ENCODE data around the gene HMGB3. TPM values are rescaled to one million over a fixed set of nuclear protein-coding genes. Genes with fewer than 3 reads are reported as not detected.

The HMGB3 gene
- total RNA-seq, 4 donors from 2014 or later, result 2.7 to 8.4 (median 4.9) TPM

DNA sequence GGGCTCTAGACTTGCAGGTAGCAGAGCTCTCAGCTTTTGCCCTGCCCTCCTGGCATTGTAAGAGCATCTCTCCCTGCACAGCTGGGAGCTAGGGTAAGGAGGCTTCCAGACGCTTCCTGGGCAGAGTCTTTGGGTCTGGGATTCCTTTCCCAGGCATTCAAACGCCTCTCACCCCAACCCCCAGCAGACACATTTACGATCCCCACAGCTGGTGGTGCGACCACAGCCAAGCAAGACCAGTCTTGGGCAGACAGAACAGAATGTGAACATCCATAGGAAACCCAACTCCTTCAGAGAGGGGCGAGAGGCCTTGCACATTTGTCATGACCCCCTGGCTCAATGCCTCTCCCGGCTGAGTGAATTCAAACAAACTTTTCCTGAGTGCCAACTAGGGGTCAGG lies 46.6 kb upstream of the HMGB3 start:
- H3K27me3 ChIP-seq, result no peaks in the 10 kb centered on the region
- 44 to 46% methylated on average over 6 of the region's 6 CpGs for WGBS, 2 donors
- H3K27ac ChIP-seq, result no peak overlapping the region
- no peaks in the 10 kb centered on the region for H3K36me3 ChIP-seq
- no peak for DNase-seq (ENCODE audit: low spot score in 2 of 2)
- H3K4me1 ChIP-seq, result no peaks in the 10 kb centered on the region
- H3K9me3 ChIP-seq, result no peaks in the 10 kb centered on the region
- H3K4me3 ChIP-seq, result no peak overlapping the region
- no peak for TF ChIP-seq POLR2A (IDR thresholded peaks at IDR 0.05)
- TF ChIP-seq EP300 (IDR thresholded peaks at IDR 0.05), result no peak
- TF ChIP-seq, protein P1, sequence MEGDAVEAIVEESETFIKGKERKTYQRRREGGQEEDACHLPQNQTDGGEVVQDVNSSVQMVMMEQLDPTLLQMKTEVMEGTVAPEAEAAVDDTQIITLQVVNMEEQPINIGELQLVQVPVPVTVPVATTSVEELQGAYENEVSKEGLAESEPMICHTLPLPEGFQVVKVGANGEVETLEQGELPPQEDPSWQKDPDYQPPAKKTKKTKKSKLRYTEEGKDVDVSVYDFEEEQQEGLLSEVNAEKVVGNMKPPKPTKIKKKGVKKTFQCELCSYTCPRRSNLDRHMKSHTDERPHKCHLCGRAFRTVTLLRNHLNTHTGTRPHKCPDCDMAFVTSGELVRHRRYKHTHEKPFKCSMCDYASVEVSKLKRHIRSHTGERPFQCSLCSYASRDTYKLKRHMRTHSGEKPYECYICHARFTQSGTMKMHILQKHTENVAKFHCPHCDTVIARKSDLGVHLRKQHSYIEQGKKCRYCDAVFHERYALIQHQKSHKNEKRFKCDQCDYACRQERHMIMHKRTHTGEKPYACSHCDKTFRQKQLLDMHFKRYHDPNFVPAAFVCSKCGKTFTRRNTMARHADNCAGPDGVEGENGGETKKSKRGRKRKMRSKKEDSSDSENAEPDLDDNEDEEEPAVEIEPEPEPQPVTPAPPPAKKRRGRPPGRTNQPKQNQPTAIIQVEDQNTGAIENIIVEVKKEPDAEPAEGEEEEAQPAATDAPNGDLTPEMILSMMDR (IDR thresholded peaks at IDR 0.05), result no peak

DNA sequence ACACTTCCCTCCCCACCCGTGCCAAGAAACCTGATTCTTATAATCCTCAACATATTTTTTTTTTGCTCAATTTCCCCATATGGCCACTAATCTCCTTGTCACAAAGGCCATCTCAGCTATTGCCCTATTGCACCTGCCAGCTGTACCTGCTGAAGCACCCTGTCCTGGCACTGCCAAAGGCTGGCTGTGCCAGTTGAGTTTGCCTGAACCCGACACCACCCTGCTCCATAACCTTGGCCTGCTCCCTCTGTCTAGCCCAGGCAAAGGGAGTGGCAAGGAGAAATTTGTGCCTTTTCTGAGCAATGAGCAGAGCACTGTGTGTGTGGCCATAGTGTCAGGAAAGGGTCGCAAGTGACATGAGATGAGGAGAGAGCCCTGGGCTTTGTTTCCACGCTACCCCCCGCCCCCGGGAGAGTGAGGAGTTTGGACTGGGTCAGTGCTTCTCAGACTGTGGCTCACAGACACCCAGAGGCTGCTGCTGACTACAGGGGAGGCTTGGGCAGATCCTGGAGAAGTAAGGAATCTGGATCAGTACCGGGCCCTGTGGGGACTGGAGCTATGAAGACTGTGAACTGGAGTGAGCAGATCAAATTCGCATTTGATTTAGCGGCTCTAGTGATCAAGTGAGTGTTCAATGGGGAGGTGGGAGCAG lies 42.2 kb upstream of the HMGB3 start:
- Histone ChIP-seq H3K36me3 (no peaks in the 10 kb centered on the region), H3K27me3 (no peaks in the 10 kb centered on the region), H3K4me1 (no peaks in the 10 kb centered on the region), H3K4me3 (no peak overlapping the region), H3K9me3 (no peaks in the 10 kb centered on the region), H3K27ac (no peak overlapping the region)
- DNase-seq (ENCODE audit: low spot score in 2 of 2), result no peak
- WGBS, 2 donors, result 74 to 75% methylated on average over 9 of the region's 9 CpGs
- no peak for TF ChIP-seq EP300 (IDR thresholded peaks at IDR 0.05)
- TF ChIP-seq POLR2A (IDR thresholded peaks at IDR 0.05), result no peak
- TF ChIP-seq, protein P1 (IDR thresholded peaks at IDR 0.05), result no peak

DNA sequence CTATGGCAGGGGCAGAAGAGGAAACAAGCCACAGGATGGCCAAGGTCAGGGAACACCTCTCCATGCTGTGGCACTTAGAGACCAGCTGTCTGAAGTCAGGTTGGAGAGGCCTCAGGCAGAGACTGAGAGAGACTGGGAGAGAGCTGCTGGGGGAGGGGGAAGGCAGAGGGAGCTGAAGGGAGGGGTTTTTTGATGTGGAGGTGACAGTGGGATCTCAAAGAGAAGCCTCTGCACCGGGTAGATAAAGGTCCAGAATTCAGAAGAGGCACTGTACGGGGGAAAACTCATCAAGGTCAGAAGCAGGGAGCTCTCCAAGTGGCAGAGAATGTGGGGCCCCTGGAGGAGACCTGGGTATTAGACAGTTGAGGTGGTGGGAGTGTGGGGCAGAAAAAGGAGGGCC lies 41.6 kb upstream of the HMGB3 start:
- Histone ChIP-seq H3K36me3 (no peaks in the 10 kb centered on the region), H3K4me1 (no peaks in the 10 kb centered on the region), H3K4me3 (no peak overlapping the region), H3K9me3 (no peaks in the 10 kb centered on the region), H3K27ac (no peak overlapping the region), H3K27me3 (no peaks in the 10 kb centered on the region)
- DNase-seq (ENCODE audit: low spot score in 2 of 2), result no peak
- TF ChIP-seq POLR2A (IDR thresholded peaks at IDR 0.05) (no peak), EP300 (IDR thresholded peaks at IDR 0.05) (no peak)
- TF ChIP-seq, protein P1 (IDR thresholded peaks at IDR 0.05), result no peak
- 41 to 53% methylated on average over 2 of the region's 2 CpGs for WGBS, 2 donors

DNA sequence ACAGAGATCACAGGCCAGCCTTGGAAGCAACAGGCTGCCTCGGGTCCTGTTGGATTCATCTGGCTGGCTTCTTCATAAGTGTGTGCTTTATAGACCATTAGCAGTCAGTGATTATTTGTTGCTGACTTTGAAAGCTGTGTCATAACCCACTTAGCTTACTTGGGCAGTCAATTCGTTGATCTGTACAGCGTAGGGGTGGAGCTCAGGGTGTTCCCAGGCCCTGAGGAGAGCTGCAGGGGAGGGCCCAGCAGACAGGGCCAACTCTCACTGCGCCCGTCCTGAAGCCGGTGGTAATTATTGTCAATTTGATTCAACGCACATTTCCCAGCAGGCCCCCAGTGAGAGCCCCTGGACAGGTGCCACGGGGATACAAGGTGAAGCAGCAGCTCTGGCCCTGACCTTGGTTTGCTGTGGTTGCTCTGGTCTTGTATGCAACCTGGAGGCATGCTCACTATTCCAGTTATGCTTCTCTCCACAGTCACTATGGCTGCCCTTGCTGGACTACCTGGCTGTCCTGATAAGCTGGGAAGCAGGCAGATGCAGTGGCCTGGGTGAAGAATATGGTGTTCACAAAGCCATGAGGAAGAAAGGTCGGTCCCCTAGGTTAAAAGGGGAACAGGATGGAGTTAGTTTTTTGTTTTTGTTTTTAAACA lies 40.1 kb upstream of the HMGB3 start:
- H3K36me3 ChIP-seq, result no peaks in the 10 kb centered on the region
- H3K9me3 ChIP-seq, result no peaks in the 10 kb centered on the region
- no peak overlapping the region for H3K4me3 ChIP-seq
- no peak overlapping the region for H3K27ac ChIP-seq
- DNase-seq (ENCODE audit: low spot score in 2 of 2), result no peak
- H3K4me1 ChIP-seq, result no peaks in the 10 kb centered on the region
- 60 to 71% methylated on average over 2 to 9 of the region's 9 CpGs for WGBS, 2 donors
- H3K27me3 ChIP-seq, result no peaks in the 10 kb centered on the region
- TF ChIP-seq EP300 (IDR thresholded peaks at IDR 0.05) (no peak), POLR2A (IDR thresholded peaks at IDR 0.05) (no peak)
- TF ChIP-seq, protein P1 (IDR thresholded peaks at IDR 0.05), result no peak

DNA sequence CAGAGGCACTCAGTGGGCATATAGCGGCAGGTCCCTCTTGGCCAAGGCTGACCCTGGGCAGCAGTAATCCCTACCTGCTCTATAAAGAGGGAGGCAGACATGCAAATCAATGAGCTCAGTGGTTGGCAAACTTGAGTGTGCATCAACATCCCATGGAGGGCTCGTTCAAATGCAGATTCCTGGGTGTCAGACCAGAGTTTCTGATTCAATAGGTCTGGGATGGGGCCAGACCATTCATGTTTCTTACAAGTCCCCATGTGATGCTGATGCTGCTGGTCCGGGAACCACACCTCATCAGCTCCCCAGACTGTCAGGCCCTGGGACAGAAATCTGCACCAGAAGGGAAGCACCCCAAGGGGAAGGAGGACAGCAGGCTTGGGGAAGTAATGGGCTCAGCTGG lies 38.9 kb upstream of the HMGB3 start:
- no peak overlapping the region for H3K4me3 ChIP-seq
- H3K27me3 ChIP-seq, result no peaks in the 10 kb centered on the region
- H3K9me3 ChIP-seq, result no peaks in the 10 kb centered on the region
- no peaks in the 10 kb centered on the region for H3K36me3 ChIP-seq
- no peaks in the 10 kb centered on the region for H3K4me1 ChIP-seq
- TF ChIP-seq, protein P1 (IDR thresholded peaks at IDR 0.05), result no peak
- TF ChIP-seq POLR2A (IDR thresholded peaks at IDR 0.05) (no peak), EP300 (IDR thresholded peaks at IDR 0.05) (no peak)
- whole genome bisulfite sequencing, 2 donors, result 70 to 75% methylated on average over 2 to 3 of the region's 3 CpGs
- H3K27ac ChIP-seq, result no peak overlapping the region
- no peak for DNase-seq (ENCODE audit: low spot score in 2 of 2)

Data from tibial nerve (tissue), 4 donors.